ENCODE data around the gene SEMA3G.

Gene SEMA3G
- 0.31 to 0.79 reads per million in 2 donors for total RNA-seq

DNA sequence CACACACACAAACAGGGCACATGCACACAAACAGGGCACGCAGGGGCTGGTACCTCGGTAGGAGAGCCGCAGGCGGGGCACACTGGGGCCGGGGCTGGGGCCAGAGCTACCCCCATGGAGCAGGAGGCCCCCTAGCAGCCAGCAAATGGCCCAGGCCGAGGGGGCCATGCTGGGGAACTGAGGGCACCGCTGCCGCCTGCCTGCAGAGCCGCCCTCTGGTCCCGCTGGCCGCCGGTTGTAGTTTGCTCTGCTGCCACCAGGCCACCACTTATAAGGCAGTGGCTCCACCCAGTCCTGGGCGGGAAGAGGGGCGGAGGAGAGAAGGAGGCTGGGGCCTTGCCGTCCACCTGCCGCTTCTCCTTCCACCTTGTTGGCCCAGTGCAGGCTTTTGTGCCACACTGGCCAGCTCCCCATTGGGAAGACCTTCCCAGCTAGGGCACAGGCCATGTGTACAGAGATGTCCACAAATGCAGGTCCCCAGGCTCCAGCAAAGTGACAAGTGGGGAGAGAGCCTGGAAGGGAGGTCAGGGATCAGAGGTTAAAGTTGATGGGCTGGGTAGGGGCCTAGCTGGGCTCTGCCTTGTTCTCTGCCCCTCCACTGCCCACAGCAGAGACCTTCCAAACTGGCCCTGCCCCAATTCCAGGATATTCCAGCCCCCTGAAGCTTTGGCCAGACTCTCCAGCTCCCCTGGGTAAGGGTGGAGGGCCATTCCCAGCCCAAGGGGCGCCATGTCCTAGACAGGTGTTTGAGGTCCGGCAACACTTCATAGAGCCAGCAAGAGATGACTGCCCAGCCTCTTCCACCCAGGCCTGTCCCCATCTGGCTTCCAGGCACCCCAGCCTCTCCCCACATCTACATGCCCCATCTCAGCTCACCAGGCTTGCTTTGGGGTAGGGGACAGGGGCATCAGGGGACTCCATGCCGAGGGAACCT lies at the start of gene SEMA3G:
Gene SEMA3G, minus strand, starts transcription at position 244 of the 934 bp plus-strand sequence. Its CDS starts 76 bp downstream, at position 168.
- peak; percentile 26 for DNase-seq

DNA sequence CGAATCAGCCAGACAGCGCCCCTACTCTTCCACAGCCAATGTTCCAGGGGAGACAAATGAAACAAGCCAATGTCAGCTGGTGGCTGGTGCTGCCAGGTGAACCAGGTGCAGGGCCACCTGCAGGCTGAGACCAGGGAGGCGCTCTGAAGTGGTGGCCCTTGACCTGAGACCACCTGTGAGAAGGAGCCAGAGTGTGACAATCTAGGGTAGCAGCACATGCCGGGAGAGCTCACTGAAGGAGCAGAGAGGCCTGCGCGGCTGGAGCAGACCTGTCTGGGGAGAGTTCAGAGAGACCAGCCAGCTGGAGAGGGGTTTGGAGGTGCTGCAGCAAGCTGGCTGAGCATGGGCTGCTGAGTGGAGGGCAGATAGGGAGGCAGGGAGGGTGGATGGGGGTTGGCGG lies 49.5 kb upstream of the SEMA3G start:
- DNase-seq, result no peak

DNA sequence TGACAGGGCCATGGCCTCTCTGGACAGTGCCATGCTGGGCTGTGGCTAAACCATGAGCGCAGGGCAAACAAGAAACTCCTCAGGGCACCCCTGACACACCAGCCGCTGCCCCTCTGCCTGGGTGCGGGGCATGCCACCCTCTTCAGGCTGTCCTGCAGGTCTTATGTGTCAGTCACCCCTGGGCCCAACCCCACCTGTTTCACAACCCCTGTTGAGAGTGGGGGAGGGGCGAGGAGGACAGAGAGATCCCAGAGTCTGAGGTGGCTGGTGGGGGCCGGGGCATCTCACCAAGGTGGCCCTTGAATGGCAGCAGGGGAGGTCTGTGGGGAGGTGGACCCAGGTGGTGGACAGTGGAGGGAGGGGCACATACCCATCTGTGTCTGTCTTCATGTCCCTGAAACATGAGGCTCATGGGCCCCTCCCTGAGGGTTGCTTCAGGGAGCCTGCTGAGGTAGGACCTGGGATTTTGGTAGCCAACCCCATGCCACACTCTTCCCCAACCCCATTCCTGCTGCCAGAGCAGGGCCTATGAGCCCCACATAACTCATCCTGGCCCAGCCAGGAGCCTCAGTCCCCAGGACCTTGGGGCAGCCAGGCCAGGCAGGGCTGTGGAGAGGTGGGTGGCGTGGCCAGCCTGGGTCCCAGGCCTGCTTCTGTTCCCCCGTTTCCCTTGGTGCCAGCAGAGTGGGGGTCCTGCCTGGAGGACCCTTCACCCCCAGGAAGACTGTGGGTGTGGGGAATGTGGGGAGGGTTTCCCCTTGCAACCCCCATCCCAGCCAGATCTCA lies 48.5 kb upstream of the SEMA3G start:
- DNase-seq, result no peak

DNA sequence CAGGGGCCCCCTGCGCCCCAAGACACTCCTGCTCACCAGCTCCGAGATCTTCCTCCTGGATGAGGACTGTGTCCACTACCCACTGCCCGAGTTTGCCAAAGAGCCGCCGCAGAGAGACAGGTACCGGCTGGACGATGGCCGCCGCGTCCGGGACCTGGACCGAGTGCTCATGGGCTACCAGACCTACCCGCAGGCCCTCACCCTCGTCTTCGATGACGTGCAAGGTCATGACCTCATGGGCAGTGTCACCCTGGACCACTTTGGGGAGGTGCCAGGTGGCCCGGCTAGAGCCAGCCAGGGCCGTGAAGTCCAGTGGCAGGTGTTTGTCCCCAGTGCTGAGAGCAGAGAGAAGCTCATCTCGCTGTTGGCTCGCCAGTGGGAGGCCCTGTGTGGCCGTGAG lies 47.2 kb upstream of the SEMA3G start:
- no peak for DNase-seq

DNA sequence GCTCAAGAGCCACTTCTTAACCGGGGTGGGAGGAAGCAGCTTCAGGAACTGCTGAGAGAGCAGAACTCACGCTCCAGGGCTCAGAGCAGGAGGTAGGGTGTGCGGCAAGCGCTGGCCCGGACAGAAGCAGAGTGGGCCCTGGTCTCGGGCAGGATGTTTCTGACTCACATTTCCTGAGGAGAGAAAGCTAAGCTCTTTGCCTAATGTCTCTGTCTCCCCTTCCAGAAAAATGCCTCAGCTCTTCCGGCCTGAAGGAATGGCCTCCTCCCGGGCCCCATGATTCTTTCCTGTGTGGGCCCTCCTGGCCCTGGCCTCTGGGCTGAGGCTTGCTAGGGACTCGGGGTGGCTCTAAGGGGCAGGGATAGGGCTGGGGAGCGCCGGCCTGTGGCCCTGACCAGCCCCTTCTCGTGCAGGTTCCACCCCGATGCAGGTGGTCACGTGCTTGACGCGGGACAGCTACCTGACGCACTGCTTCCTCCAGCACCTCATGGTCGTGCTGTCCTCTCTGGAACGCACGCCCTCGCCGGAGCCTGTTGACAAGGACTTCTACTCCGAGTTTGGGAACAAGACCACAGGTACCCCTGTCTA lies 46.1 kb upstream of the SEMA3G start:
- no peak for DNase-seq

DNA sequence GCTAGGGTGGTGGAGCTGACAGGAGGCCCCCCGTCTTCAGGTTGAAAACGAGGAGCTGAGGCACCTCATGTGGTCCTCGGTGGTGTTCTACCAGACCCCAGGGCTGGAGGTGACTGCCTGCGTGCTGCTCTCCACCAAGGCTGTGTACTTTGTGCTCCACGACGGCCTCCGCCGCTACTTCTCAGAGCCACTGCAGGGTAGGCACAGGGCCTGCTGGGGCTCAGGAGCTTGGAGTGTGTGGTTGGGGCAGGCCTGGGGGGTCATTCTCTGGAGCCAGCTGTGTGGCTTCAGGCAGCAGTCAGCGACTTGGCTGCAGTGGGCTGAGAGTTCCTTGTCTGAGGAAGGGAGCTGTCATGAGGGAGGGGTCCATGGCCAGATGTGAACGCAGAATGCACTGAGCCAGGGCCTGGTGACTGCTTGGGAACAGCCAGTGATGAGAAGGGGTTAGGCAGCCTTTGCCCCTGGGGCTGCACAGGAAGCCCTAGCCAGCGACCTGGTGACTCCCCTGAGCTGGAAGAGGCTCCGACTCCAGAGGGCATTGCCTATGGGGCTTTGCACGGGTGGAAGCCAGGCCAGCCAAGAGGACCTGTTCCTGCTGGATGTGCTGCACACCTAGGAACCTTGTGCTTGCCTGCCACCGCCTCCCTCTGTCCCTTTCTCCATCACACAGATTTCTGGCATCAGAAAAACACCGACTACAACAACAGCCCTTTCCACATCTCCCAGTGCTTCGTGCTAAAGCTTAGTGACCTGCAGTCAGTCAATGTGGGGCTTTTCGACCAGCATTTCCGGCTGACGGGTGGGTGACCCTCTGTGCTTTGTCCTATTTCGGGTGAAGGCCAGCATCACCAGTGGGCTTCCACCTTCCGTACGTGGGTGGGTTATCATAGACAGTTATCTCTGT lies 45.4 kb upstream of the SEMA3G start:
- no peak for DNase-seq

DNA sequence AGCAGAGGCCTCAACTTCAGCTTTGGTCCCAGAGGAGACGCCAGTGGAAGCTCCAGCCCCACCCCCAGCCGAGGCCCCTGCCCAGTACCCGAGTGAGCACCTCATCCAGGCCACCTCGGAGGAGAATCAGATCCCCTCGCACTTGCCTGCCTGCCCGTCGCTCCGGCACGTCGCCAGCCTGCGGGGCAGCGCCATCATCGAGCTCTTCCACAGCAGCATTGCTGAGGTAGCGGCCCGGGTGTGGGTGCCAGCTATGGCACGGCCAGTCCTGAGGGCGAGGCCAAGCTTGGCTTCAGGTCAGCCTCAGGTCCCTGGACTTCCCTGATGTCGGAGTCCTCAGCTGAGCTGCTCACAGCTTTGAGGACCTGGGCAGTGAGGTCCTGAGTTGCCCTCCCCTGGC lies 44.5 kb upstream of the SEMA3G start:
- DNase-seq, result no peak

DNA sequence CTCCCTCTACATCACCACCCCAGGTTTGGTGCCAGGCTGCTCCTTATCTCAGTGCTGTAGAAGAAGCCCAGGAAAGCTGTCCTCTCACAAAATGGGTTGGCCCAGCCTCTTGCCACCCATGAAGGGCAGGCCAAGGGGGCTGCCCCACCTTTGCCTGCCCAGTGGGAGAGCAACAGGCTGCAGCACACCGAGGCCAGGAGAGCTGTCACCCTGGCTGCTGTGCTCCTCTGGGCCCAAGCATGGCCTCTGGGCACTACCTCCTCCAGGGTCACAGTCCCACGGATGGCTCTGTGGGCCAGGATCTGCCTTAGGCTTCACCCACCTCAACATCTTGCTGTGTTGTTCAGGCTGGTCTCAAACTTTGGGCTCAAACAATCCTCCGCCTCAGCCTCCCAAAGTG lies 43.8 kb upstream of the SEMA3G start:
- DNase-seq, result no peak

DNA sequence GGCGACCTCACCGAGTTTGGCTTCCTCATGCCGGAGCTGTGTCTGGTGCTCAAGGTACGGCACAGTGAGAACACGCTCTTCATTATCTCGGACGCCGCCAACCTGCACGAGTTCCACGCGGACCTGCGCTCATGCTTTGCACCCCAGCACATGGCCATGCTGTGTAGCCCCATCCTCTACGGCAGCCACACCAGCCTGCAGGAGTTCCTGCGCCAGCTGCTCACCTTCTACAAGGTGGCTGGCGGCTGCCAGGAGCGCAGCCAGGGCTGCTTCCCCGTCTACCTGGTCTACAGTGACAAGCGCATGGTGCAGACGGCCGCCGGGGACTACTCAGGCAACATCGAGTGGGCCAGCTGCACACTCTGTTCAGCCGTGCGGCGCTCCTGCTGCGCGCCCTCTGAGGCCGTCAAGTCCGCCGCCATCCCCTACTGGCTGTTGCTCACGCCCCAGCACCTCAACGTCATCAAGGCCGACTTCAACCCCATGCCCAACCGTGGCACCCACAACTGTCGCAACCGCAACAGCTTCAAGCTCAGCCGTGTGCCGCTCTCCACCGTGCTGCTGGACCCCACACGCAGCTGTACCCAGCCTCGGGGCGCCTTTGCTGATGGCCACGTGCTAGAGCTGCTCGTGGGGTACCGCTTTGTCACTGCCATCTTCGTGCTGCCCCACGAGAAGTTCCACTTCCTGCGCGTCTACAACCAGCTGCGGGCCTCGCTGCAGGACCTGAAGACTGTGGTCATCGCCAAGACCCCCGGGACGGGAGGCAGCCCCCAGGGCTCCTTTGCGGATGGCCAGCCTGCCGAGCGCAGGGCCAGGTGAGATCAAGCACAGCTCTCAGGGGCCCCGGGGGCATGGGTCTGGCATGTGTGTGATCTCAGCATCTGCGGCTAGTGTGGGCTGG lies 43.1 kb upstream of the SEMA3G start:
- DNase-seq, result no peak

DNA sequence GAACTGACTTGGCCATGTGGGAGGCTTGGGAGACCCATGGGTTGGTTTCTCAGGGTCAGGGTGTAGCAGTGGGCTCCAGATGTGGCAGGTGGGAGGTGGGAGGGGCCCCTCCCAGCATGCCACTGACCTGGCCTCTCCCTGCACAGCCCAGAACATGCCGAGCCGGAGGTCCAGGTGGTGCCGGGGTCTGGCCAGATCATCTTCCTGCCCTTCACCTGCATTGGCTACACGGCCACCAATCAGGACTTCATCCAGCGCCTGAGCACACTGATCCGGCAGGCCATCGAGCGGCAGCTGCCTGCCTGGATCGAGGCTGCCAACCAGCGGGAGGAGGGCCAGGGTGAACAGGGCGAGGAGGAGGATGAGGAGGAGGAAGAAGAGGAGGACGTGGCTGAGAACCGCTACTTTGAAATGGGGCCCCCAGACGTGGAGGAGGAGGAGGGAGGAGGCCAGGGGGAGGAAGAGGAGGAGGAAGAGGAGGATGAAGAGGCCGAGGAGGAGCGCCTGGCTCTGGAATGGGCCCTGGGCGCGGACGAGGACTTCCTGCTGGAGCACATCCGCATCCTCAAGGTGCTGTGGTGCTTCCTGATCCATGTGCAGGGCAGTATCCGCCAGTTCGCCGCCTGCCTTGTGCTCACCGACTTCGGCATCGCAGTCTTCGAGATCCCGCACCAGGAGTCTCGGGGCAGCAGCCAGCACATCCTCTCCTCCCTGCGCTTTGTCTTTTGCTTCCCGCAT lies 42.3 kb upstream of the SEMA3G start:
- DNase-seq, result no peak

DNA sequence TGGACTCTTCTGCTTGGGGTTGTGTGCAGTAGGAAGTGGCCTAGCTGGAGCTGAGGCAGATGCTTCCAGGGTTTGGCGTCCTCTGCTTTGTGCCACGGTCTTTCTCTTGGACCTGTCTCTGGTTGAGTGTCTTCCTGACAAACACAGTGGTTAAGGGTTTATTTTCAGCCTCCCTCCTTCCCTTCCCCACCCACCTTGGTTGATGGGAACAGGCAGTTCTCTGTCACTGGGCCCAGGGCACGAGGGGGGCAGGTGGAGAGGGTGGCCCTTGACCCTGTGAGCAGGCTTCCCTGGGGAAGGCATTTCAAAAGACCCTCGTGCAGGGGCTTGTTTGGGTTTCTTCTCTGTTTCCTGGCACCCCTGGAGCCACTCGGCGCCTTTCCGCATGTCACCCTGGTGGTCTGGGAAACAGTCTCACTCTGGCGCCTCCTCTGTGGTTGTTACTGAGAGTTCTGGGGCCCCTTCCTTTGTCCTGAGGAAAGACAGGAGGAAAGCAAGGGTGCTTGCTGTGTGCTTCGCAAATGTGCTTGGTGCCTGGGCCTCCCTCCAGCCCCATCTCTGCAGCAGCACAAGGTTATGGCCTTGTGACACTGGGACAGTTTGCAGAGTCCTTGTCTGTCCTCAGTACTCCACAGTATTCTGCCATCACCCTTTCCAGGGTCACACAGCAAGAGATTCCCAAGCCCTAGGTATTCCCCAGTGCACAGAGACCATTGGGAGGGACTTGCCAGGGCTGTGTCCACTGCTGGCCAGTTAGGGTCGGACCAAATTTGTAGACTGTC lies 40.0 kb upstream of the SEMA3G start:
- no peak for DNase-seq

DNA sequence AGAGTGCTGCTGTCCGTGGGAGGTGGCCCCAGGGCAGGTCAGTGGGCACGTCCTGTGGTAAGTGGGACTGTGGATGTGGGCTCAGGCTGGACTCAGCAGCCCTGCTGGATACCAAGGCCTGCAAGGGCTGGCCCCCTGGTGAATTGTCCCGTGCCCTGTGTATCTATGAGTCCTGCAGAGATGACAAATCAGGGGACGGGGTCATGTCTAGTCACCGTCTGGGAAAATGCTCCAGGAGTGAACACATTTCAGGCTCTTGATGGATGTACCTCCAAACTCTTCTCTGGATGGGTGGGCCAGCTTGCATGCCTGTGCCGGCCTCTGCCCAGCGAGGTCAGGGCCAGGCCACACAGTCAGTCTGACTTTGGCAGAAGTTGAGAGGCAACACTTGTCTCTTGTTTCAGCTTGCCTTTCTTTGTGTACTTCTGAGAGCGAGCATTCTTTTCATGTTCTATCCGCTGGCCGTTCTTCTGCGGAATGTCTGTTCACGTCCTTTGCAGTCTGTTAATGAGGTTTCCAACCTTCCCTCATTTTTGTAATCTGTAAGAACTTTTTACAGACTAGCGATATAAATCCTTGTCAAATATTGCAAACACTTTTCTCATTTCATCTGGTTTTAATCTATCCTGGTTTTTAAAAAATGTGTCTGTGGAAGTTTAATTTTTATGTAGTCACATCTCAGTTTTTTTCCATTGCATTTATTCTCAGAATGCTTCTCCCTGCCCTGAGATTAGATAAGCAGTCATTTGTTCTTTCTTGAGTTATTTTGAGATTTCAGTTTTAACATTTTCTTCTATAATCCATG lies 38.9 kb upstream of the SEMA3G start:
- no peak for DNase-seq

DNA sequence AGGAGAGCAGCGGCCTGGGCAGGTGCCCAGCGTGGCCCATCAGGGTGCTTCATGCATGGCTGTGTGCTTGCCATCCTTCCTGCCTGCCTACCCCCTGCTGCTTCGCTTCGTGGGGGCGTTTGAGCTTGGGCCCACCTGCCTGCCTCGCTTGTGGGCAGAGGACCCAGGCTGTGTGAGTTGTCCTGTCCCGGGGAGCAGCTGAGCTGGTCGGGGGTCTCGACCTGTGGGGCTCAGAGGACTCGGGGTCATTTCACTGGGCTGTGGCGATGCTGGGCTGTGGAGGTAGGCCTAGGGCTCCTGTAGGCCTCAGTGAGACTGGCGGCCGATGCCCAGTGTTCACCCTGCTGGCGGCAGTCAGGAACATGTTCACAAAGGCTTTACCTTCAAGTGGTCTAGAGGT lies 38.2 kb upstream of the SEMA3G start:
- DNase-seq, result no peak

DNA sequence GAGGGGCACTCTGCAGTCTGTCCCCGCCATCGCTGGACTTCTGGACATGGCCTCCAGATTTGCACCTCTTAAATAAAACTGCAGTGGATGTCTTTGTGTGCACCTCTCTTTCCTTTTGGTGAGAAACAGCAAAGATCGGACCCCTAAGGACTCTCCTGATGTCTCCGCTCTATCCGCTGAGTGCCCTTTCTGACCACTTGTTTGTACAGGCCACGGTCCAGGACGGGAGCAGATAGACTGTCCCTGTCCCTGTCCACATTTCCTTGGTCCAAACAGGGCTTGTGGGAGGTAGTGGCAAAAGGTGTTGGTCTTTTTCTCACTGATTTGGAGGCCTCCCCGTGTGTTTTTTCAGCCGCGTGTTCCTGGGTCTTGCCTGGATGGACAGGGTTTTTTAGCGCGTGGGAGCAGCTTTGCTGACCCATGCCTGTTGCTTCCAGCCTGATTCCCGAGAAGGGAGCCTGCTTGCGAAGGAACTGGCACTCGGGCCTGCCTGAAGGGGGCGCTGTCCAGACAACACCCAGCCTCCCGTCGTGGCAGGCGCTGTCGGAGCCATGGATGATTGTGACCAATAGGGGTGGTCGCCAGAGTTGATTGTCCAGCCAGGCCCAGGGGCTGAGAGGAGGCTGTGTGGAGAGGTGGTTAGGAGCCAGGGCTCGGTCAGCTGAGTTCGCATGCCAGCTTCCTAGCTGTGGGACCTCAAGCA lies 37.1 kb upstream of the SEMA3G start:
- DNase-seq, result no peak

DNA sequence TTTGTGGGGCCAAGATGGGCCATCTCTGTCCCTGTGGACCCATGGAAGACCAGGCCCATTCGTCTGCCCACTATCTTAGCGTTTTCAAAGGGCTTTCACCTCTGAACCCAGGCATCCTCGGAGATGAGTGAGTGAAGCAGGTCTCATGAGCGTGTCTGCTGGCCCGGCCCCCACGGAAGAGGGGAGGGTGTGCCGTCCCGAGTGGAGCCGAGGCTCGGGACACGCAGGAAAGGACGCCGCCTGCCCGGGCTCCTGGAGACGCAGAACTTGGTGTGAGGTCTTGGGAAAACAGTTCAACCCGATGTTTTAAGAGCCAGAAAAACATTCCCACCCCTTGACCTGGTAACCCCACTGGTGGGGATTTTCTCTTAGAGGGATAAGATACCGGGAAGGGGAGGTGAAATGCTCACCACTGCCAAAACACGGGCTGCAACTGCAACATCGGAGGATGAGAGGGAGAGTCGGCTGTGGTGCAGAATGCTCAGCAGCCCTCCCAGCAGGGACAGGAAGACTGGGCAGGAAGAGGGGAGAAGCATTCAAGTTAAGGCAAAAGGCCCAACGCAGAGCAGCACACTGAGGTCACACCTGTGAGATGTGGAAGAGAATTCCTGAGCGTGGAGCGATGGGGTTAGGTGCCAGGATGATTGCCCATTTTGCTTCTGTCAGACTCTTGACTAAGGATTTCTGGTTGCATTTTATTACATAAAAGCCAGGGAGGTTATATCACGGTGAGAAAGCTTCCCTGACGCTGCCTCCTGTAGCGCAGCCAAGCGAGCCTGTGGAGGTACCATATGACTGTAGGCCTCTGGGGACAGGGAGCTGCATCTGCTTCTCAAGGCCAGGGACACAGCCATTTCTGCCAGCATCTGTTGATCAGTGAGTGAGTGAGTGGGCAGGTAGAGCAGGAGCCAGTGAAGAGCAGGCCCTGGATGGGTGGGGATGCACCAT lies 36.1 kb upstream of the SEMA3G start:
- DNase-seq, result no peak

DNA sequence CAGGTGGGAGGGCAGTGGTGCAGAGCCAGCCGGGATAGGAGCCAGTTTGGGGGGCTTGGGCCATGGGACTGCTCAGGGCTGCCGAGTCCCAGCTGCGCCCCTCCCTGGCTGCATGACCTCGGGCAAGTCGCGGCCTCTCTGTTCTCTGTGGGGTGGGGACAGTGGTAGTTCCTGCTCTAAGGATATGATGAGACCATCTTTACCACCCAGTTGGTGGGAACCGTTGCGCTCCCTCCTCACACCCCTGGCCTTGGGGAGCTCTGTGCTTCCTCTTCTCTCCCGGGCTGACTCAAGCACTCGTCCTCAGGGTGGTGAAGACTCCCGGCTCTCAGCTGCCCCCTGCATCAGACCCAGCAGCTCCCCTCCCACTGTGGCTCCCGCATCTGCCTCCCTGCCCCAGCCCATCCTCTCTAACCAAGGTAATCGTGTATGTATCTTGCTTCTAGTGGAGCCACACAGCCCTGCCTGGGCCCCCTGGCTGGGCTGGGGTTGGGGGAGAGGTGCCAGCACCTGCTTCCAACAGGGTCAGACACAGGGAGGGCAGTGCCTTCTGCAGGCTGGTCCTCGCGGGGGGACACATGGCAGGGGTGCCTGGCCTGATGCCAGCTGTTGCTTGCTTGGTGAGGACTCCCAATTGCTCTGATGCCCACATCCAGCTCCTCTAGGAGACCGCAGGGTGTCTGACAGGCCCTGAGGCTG lies 35.1 kb upstream of the SEMA3G start:
- DNase-seq, result no peak
